GM12872 (cell line): Measurements from ENCODE around the gene WRAP73.

Experiments
- TF ChIP-seq, protein P1 (sequence below): IDR thresholded peaks from 3 replicates; pipeline ENCODE4 v1.5.1; 2011; ENCODE audit warnings: low read depth, mild to moderate bottlenecking, low read length, moderate library complexity; ENCODE audit not compliant: insufficient read depth

Gene WRAP73

DNA sequence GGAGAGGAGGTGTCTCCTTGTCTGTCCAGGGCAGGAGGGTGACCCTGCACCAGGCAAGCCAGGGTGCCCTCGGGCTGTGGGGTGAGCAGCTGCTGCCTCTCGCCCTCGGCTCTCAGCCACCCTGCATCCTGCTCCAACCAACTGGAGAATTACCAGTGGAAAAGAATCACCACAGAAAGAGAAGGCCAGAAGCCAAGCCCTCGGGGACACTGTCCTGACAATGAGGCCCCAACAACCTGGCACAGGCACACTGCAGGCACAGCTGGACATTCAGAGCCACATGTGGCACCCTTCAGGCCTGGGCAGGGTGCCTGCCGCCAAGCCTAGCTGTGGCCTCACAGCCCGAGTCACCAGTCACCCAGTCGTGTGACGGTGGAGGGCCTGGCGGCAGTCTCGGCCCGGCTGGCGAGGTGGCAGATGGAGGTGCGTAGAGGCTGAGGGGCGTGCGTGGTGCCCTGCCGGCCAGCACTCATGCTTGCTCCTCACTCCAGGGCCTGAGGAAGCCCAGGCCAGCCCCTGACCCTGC is 50.6 kb downstream of the WRAP73 start:
- TF ChIP-seq, protein P1, sequence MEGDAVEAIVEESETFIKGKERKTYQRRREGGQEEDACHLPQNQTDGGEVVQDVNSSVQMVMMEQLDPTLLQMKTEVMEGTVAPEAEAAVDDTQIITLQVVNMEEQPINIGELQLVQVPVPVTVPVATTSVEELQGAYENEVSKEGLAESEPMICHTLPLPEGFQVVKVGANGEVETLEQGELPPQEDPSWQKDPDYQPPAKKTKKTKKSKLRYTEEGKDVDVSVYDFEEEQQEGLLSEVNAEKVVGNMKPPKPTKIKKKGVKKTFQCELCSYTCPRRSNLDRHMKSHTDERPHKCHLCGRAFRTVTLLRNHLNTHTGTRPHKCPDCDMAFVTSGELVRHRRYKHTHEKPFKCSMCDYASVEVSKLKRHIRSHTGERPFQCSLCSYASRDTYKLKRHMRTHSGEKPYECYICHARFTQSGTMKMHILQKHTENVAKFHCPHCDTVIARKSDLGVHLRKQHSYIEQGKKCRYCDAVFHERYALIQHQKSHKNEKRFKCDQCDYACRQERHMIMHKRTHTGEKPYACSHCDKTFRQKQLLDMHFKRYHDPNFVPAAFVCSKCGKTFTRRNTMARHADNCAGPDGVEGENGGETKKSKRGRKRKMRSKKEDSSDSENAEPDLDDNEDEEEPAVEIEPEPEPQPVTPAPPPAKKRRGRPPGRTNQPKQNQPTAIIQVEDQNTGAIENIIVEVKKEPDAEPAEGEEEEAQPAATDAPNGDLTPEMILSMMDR: no peak

DNA sequence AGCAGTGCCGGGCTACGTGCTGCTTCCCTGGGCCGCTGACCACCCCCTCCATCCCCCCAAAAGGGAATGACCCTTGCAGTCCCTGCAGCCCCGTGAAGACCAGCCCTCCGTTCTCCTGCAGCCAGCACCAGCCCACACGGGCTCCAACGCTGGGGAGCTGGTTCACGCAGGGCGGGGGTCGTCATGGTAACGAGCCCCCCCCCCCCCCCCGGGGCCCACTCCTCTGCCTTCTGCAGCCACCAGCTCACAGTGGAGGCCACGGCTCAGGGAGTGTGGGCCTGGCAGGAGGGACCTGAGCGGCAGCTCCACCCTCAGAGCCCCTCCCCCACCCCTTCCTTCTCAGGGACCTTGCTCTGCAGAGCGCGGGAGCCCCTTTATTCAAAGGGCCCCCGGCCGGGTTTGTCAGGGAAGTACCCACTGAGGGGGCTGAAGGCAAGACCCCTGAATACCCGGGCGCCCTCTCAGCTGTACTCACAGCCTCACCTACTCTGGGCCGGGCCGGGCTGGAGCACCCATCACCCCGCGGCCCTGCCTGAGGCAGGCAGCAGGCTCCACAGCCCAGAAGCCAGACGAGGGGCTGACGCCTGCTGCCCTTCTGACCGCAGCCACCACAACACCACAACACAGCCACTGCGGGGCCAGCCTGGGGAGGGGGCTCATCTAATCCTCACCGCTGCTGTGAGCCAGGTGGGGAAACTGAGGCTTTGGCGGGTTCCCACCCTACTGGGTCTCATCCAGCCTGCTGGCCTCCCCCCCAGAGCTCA is 51.2 kb downstream of the WRAP73 start:
- TF ChIP-seq, protein P1: no peak

DNA sequence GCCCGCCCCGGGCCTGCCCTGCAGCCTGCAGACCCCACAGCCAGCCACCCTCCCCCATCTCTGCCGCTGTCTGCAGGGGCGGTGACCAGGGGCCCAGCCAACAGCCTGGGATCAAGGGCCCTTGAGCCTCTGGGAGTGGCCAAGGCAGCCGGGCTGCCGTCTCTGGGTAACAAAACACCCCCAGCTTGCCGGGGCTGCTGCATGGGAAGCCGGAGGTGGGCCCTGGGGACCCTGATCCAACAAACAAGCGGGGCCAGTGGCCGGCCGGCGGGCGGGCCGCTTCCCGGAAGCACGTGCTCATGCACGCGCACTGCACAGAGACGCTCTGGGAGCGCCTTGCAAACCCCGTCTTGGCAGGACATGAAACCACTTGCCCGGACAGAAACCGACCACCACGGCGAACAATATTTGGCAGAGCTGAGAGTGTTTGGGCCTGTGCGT is 51.8 kb downstream of the WRAP73 start:
- TF ChIP-seq, protein P1: no peak

DNA sequence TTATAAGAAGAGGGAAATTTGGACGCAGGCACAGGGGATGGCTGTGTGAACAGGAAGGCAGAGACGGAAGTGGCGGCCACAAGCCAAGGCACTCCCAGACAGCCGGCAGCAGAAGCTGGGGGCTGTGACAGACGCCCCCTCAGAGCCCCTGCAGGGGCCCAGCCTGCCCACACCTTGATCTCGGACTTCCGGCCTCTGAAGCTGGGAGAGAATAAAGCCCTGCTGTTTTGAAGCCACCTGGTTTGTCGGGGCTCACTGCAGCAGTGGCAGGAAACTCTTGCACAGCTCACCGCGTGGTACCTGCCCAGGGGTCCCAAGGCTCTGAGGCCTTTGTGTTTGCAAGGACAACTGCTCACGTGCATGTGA is 52.3 kb downstream of the WRAP73 start:
- TF ChIP-seq, protein P1: no peak

DNA sequence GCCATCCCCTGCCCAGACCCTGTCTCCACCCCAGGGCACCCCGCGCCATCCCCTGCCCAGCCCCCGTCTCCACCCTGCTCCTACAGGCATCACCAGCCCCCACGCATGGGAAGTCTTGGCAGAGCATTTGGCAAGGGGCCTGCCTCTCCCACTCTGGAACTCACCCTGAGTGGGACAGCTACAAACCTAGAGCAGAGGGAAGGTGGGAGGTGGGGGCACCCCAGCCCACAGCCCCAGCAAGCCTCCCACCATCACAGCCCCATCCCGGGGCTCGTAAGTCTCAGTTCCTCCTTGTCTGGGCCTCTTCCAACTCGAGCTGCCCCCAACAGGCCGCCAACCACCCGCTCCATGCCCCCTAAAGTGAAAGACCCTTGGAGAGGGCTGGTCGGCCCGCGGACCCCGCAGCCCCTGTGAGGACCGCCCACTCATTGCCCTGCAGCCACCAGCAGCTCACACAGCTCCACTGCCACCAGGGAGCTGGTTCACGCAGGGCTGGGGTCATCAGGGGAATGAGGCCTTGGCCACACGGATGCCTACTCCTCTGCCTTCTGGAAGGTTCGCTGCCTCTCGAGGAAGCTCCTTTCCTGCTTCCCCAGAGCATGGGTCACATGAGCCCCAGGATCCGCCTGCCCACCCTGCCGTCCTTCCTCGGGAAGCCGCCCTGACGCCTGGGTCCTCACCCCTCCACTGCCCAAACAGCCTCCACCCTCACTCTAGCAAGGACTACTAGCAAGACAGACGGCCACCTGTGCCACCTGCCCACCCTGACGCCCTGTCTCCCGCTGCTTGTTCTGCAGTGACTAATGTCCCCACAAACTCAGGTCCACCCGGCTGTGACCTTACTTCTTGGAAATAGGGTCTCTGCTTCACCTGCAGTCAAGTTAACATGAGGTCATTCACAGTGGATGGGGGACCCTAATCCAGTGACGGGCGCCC is 53.0 kb downstream of the WRAP73 start:
- TF ChIP-seq, protein P1: no peak

DNA sequence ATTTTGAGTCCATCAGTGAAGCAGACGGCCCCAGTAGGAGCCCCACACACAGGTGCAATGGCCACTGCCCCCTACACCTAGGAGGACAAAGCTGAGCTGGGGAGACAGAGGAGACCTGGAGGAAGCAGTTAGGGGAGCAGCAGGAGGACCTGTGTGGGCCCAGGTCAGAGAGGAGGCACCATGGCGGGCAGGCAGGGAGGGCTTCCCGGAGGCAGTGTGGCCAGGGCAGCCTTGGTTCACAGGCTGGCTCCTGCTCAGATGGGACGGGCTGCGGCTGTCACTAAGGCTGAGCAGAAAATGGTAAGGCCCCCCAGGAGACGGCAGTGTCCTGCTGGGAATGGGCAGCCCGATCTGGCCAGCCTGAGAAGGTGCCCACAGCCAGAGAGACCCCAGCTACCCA is 54.0 kb downstream of the WRAP73 start:
- TF ChIP-seq, protein P1: no peak

DNA sequence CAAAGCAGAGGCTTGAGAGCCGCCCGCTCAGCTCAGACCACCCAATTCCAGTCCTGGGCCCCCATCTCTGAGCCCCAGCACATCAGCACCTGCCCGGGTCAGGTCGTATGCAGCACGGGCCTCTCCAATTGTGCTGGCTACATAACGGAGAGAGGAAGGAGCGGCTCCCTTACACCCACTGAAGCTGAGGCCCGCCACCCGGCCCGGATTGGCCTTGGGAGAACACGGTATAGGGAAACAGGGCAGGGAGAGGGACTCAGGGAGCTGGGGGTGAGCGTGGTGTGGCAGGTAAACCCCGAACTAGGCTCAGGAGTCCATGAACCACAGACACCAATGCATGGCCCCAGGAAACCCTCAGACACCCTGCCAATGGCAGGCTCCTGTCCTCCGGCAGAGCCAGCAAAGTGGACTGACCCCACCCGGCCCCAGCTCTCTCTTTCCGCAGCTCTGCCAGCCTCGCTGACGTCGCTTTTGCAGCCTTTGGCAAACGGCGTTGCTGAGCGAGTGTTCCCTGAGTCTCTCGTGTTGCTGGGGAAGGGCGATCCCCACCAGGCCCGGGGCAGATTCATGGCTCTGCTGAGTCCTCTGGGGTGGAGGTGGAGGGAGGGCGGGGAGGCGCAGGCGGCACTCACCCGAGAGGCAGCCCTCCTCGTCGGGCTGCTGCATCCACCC is 55.1 kb downstream of the WRAP73 start:
- TF ChIP-seq, protein P1: no peak
